ENCODE data around the gene RNF2. TPM values are rescaled to one million over a fixed set of nuclear protein-coding genes. Genes with fewer than 3 reads are reported as not detected.

Gene RNF2
- total and polyA plus RNA-seq, 2 of the 13 experiments (the other 11 are each of a cell fraction or from before 2014, with no cell fraction given): 19.3 to 21.7 TPM

- TF ChIP-seq MIER3 (CRISPR knock-in tag; IDR thresholded peaks at IDR 0.05; ENCODE audit: borderline replicate concordance) (no peak), PLRG1 (conservative IDR thresholded peaks at IDR 0.05) (no peak), SOX5 (CRISPR knock-in tag; IDR thresholded peaks at IDR 0.05; ENCODE audit: borderline replicate concordance) (no peak), ZNF331 (CRISPR knock-in tag; IDR thresholded peaks at IDR 0.05) (no peak), KLF12 (CRISPR knock-in tag; IDR thresholded peaks at IDR 0.05; ENCODE audit: borderline replicate concordance) (no peak), AGO1 (IDR thresholded peaks at IDR 0.05; ENCODE audit: low read depth, low read length, poor library complexity, severe bottlenecking) (no peak), MED8 (CRISPR knock-in tag; IDR thresholded peaks at IDR 0.05; ENCODE audit: insufficient replicate concordance) (no peak), ZNF281 (CRISPR knock-in tag; IDR thresholded peaks at IDR 0.05; ENCODE audit: borderline replicate concordance) (no peak), CCDC6 (CRISPR knock-in tag; IDR thresholded peaks at IDR 0.05) (no peak), TSC22D2 (CRISPR knock-in tag; IDR thresholded peaks at IDR 0.05; ENCODE audit: borderline replicate concordance) (no peak), ZNF547 (CRISPR knock-in tag; IDR thresholded peaks at IDR 0.05) (no peak), ZBTB4 (CRISPR knock-in tag; IDR thresholded peaks at IDR 0.05; ENCODE audit: borderline replicate concordance) (no peak)
These were observed 58.7 kb downstream of the RNF2 start for GRCh38 chr1:185104083-185104482.

More at GRCh38 chr1:185104083-185104482, 58.7 kb downstream of the RNF2 start:
- Histone ChIP-seq H3K27ac (ENCODE audit: extremely low read length, insufficient read depth, low read length) (no peak overlapping the region), H3K9me3 (ENCODE audit: low read length) (peaks cover 11% of the 10 kb centered on the region; the same call in 1 of the 2 replicates), H2AFZ (ENCODE audit: low read length) (no peak overlapping the region), H3K27me3 (ENCODE audit: control insufficient read depth in 1 of 2, insufficient read depth in 2 of 2, low read length in 2 of 2) (no peaks in the 10 kb centered on the region), H3K4me1 (ENCODE audit: insufficient read depth, low read length) (no peaks in the 10 kb centered on the region), H3K4me2 (ENCODE audit: low read depth, low read length) (no peak overlapping the region), H3K4me3 (replicated peaks in 1 of 3; ENCODE audit: insufficient read depth in 1 of 3, low read depth in 2 of 3, low read length in 3 of 3) (no peak overlapping the region), H4K20me1 (ENCODE audit: insufficient read depth, low read length) (no peaks in the 10 kb centered on the region), H3K36me3 (replicated peaks in 1 of 2; ENCODE audit: control insufficient read depth in 1 of 2, insufficient read depth in 2 of 2, low read length in 2 of 2) (0 out of 5 replicates have a peak, but pooled peaks cover 0 to 6% of the 10 kb centered on the region in 2 experiments), H3K79me2 (ENCODE audit: insufficient read depth, low read length) (no peaks in the 10 kb centered on the region), H3K9ac (ENCODE audit: insufficient read depth, low read depth, low read length) (no peak overlapping the region)
- CTCF ChIA-PET (ENCODE audit: low intra/inter-chr PET ratio, low total read pairs): no interaction called here
- DNase-seq (ENCODE audit: low spot score): no peak
- no TSS peak for BruUV-seq (replicated peaks)
- intact Hi-C loops (cut with micrococcal nuclease; ENCODE audit: unreplicated experiment) (no loop called here), in situ Hi-C loops (cut with HindIII; ENCODE audit: extremely low pct_ligation_motif_present, low pct_unique_long_range_greater_than_20kb) (no loop called here)
- 94% methylated on average over 3 of the region's 3 CpGs for WGBS (ENCODE audit: low lambda C conversion rate)
- no peak for FAIRE-seq
- POLR2A ChIA-PET: no interaction called here
- ATAC-seq: no peak

All from HepG2 (cell line).